Measurements from ENCODE around the gene YARS1. TPM values are rescaled to one million over a fixed set of nuclear protein-coding genes. Genes with fewer than 3 reads are reported as not detected.
"Not testable (repeated sequence)": the region's sequence is repeated elsewhere in the genome, so short reads cannot be mapped to it uniquely, and the experiment has no call there.

Gene YARS1
- total and polyA plus RNA-seq, 8 donors, result 25.1 to 135 (median 34.9) TPM

DNA sequence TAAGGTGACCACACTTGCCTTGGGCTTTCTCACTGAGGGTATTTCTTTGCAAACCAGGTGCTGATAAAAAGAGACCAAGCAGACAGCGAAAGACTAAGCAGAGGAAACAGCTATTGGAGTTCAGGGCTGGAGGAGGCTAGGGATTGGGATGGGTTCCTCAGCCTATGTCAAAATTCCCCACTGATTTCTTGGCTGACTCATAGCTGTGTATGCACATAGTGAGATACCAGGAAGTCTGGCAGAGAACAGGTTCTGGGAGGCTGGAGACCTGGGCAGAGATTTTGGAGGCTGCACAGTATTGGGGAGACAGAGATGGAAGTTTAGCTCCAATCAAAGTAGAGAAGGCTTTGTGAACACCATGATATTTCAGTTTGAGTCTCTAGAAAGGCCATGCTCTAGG is 25.3 kb downstream of the YARS1 start:
- Histone ChIP-seq H3K27me3 (no peaks in the 10 kb centered on the region), H3K4me1 (no peaks in the 10 kb centered on the region), H3K36me3 (peaks cover 0 to 19% (median 0%) of the 10 kb centered on the region in 3 donors), H3K4me3 (no peak overlapping the region), H3K9me3 (no peaks in the 10 kb centered on the region), H3K27ac (no peak overlapping the region)
- TF ChIP-seq, protein P1, sequence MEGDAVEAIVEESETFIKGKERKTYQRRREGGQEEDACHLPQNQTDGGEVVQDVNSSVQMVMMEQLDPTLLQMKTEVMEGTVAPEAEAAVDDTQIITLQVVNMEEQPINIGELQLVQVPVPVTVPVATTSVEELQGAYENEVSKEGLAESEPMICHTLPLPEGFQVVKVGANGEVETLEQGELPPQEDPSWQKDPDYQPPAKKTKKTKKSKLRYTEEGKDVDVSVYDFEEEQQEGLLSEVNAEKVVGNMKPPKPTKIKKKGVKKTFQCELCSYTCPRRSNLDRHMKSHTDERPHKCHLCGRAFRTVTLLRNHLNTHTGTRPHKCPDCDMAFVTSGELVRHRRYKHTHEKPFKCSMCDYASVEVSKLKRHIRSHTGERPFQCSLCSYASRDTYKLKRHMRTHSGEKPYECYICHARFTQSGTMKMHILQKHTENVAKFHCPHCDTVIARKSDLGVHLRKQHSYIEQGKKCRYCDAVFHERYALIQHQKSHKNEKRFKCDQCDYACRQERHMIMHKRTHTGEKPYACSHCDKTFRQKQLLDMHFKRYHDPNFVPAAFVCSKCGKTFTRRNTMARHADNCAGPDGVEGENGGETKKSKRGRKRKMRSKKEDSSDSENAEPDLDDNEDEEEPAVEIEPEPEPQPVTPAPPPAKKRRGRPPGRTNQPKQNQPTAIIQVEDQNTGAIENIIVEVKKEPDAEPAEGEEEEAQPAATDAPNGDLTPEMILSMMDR (IDR thresholded peaks at IDR 0.05), result no peak
- DNase-seq (no peak), FAIRE-seq (no peak), ATAC-seq (peak in 3 of 4 donors; percentile 31 to 56 (median 54))
- 94 to 96% methylated on average over 1 of the region's 1 CpG for WGBS, 2 donors
- intact Hi-C loops (cut with DNase I), result no loop called here

DNA sequence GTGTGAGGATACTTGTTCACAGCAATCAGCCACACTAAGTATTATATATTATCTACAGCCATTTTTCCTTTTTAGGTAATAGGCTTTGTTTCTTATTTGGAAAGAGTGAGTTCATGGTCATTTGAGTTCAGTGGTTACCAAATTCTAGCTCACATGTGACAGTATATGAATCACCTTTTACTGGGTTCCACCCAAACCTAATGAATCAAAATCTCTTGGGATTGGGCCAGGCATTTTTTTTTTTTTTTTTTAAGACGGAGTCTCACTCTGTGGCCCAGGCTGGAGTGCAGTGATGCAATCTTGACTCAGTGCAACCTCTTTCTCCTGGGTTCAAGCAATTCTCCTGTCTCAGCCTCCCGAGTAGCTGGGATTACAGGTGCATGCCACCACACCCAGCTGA is 27.8 kb downstream of the YARS1 start:
- H3K4me1 ChIP-seq; H3K27me3 ChIP-seq; intact Hi-C loops (cut with DNase I); H3K27ac ChIP-seq; FAIRE-seq; H3K9me3 ChIP-seq; H3K4me3 ChIP-seq; DNase-seq: not testable (repeated sequence)
- H3K36me3 ChIP-seq, result peaks cover 0 to 26% (median 5%) of the 10 kb centered on the region in 3 donors
- peak; percentile 55 to 77 (median 67) for ATAC-seq
- 49 to 56% methylated on average over 2 of the region's 2 CpGs for whole genome bisulfite sequencing, 2 donors

DNA sequence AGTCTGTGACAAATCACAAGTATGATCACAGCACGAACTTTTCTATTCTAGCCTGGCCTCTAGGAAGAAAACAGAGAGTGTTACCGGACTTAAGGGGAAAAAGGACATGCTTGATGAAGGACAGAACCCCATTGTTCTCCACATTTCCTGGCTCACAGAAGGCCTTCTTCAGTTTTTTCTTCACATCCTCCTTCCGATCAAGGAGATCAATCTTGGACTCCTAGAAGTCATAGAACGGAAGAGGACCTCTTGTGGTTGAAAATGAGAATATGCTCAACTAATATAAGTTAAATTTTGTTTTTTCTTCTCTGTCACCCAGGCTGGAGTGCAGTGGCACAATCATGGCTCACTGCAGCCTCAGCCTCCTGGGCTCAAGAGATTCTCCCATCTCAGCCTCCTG is 30.3 kb downstream of the YARS1 start:
- no peaks in the 10 kb centered on the region for H3K4me1 ChIP-seq
- H3K27me3 ChIP-seq, result no peaks in the 10 kb centered on the region
- TF ChIP-seq, protein P1 (IDR thresholded peaks at IDR 0.05), result no peak
- H3K27ac ChIP-seq, result no peak overlapping the region
- ATAC-seq, result peak in 3 of 4 donors; percentile 41 to 65 (median 62)
- no peak overlapping the region for H3K4me3 ChIP-seq
- no peak for FAIRE-seq
- DNase-seq, result no peak
- intact Hi-C loops (cut with DNase I), result no loop called here
- H3K9me3 ChIP-seq, result no peaks in the 10 kb centered on the region
- peaks cover under 1 to 40% (median 5%) of the 10 kb centered on the region in 3 donors for H3K36me3 ChIP-seq
- 69 to 73% methylated on average over 4 of the region's 4 CpGs for WGBS, 2 donors

DNA sequence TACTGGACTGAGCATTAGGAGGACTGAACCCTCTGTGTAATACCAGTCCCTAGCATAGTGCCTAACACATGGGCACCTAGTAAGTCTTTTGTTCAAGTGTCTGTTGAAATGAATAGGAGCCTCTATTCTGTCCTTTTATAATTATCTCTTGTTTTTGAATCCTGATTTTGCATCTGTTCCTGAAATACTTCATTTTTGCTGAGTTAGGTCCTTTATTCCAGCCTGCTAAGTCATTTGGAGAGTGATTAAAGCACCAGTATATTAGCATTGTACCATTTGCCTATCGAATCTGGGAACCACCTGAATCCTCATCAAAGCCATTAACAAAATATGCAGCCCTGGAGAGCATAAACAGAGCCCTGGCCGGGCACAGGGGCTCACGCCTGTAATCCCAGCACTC is 32.3 kb downstream of the YARS1 start:
- no peaks in the 10 kb centered on the region for H3K9me3 ChIP-seq
- ATAC-seq (no peak), FAIRE-seq (no peak), DNase-seq (no peak)
- no peak overlapping the region for H3K4me3 ChIP-seq
- WGBS, 2 donors, result 91 to 96% methylated on average over 3 of the region's 3 CpGs
- H3K36me3 ChIP-seq, result peaks cover 4 to 48% (median 20%) of the 10 kb centered on the region in 3 donors
- H3K27ac ChIP-seq, result no peak overlapping the region
- no peaks in the 10 kb centered on the region for H3K27me3 ChIP-seq
- no peaks in the 10 kb centered on the region for H3K4me1 ChIP-seq
- intact Hi-C loops (cut with DNase I), result no loop called here
- TF ChIP-seq, protein P1 (IDR thresholded peaks at IDR 0.05), result no peak

DNA sequence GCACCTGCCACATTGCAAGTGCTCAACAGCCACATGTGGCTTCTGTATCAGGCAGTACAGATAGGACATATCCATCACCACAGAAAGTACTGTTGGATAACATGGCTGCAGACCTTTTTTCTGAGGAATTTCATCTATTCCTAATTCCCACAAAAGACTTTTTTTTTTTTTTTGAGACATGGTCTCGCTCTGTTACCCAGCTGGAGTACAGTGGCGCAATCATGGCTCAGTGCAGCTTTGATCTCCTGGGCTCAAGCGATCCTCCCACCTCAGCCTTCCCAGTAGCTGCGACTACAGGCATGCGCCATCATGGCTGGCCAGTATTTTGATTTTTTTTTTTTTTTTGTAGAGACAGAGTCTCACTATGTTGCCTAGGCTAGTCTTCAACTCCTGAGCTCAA is 33.3 kb downstream of the YARS1 start:
- no peak overlapping the region for H3K27ac ChIP-seq
- no peaks in the 10 kb centered on the region for H3K4me1 ChIP-seq
- no peak for ATAC-seq
- WGBS, 2 donors, result 97 to 98% methylated on average over 5 of the region's 5 CpGs
- no peak for DNase-seq
- no peak for FAIRE-seq
- TF ChIP-seq, protein P1 (IDR thresholded peaks at IDR 0.05), result no peak
- H3K36me3 ChIP-seq, result peaks cover 4 to 55% (median 29%) of the 10 kb centered on the region in 3 donors
- intact Hi-C loops (cut with DNase I), result no loop called here
- H3K9me3 ChIP-seq, result no peaks in the 10 kb centered on the region
- no peak overlapping the region for H3K4me3 ChIP-seq
- no peaks in the 10 kb centered on the region for H3K27me3 ChIP-seq

Data from pancreas (tissue), 10 donors.